ENCODE measurements around the gene FGB.

FGB gene

DNA sequence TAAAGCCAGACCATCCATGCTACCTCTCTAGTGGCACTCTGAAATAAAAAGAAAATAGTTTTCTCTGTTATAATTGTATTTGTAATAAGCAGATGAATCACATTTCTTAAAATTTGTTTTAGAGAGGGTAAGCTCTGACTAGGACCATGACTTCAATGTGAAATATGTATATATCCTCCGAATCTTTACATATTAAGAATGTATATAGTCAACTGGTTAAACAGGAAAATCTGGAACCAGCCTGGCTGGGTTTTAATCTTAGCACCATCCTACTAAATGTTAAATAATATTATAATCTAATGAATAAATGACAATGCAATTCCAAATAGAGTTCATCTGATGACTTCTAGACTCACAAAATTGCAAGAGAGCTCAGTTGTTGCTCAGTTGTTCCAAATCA, 1.5 kb downstream of the FGB start:
- Histone ChIP-seq H3K4me3 (no peak overlapping the region), H4K20me1 (no peaks in the 10 kb centered on the region), H3K36me3 (no peaks in the 10 kb centered on the region), H3K4me2 (no peak overlapping the region), H3K4me1 (no peaks in the 10 kb centered on the region), H3K9me3 (no peaks in the 10 kb centered on the region), H3K9ac (no peak overlapping the region), H3K27ac (no peak overlapping the region), H3K27me3 (no peaks in the 10 kb centered on the region)
- TF ChIP-seq Cebpa-rat (IDR thresholded peaks at IDR 0.05): no peak

DNA sequence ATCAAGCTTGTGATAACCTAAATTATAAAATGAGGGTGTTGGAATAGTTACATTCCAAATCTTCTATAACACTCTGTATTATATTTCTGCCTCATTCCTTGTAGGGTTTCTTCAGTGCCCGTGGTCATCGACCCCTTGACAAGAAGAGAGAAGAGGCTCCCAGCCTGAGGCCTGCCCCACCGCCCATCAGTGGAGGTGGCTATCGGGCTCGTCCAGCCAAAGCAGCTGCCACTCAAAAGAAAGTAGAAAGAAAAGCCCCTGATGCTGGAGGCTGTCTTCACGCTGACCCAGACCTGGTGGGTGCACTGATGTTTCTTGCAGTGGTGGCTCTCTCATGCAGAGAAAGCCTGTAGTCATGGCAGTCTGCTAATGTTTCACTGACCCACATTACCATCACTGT, 2.9 kb downstream of the FGB start:
- Histone ChIP-seq H3K9me3 (no peaks in the 10 kb centered on the region), H3K9ac (no peak overlapping the region), H3K36me3 (no peaks in the 10 kb centered on the region), H3K4me3 (no peak overlapping the region), H3K27ac (no peak overlapping the region), H4K20me1 (no peaks in the 10 kb centered on the region), H3K4me2 (no peak overlapping the region), H3K27me3 (no peaks in the 10 kb centered on the region), H3K4me1 (no peaks in the 10 kb centered on the region)
- TF ChIP-seq Cebpa-rat (IDR thresholded peaks at IDR 0.05): no peak

DNA sequence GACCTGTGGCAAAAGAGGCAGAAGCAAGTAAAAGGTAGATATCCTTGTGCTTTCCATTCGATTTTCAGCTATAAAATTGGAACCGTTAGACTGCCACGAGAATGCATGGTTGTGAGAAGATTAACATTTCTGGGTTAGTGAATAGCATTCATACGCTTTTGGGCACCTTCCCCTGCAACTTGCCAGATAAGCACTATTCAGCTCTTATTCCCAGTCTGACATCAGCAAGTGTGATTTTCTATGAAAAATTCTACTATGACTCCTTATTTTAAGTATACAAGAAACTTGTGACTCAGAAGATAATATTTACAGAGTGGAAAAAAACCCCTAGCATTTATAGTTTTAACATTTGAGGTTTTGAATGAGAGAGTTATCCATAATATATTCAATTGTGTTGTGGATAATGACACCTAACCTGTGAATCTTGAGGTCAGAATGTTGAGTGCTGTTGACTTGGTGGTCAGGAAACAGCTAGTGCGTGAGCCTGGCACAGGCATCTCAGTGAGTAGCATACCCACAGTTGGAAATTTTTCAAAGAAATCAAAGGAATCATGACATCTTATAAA, 3.9 kb downstream of the FGB start:
- no peak overlapping the region for H3K4me2 ChIP-seq
- no peaks in the 10 kb centered on the region for H4K20me1 ChIP-seq
- no peaks in the 10 kb centered on the region for H3K27me3 ChIP-seq
- H3K27ac ChIP-seq: no peak overlapping the region
- no peak overlapping the region for H3K9ac ChIP-seq
- H3K4me1 ChIP-seq: no peaks in the 10 kb centered on the region
- H3K9me3 ChIP-seq: no peaks in the 10 kb centered on the region
- no peak for TF ChIP-seq Cebpa-rat (IDR thresholded peaks at IDR 0.05)
- H3K36me3 ChIP-seq: no peaks in the 10 kb centered on the region
- no peak overlapping the region for H3K4me3 ChIP-seq

DNA sequence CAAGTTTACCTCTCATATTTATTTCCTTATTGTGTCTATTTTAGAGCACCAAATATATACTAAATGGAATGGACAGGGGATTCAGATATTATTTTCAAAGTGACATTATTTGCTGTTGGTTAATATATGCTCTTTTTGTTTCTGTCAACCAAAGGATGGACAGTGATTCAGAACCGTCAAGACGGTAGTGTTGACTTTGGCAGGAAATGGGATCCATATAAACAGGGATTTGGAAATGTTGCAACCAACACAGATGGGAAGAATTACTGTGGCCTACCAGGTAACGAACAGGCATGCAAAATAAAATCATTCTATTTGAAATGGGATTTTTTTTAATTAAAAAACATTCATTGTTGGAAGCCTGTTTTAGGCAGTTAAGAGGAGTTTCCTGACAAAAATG, 6.2 kb downstream of the FGB start:
- Histone ChIP-seq H4K20me1 (no peaks in the 10 kb centered on the region), H3K9ac (no peak overlapping the region), H3K4me1 (no peaks in the 10 kb centered on the region), H3K27ac (no peak overlapping the region), H3K36me3 (no peaks in the 10 kb centered on the region), H3K27me3 (no peaks in the 10 kb centered on the region), H3K4me3 (no peak overlapping the region), H3K9me3 (no peaks in the 10 kb centered on the region), H3K4me2 (no peak overlapping the region)
- no peak for TF ChIP-seq Cebpa-rat (IDR thresholded peaks at IDR 0.05)

DNA sequence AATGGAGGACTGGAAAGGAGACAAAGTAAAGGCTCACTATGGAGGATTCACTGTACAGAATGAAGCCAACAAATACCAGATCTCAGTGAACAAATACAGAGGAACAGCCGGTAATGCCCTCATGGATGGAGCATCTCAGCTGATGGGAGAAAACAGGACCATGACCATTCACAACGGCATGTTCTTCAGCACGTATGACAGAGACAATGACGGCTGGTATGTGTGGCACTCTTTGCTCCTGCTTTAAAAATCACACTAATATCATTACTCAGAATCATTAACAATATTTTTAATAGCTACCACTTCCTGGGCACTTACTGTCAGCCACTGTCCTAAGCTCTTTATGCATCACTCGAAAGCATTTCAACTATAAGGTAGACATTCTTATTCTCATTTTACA, 6.8 kb downstream of the FGB start:
- Histone ChIP-seq H3K27me3 (no peaks in the 10 kb centered on the region), H3K27ac (no peak overlapping the region), H3K4me1 (no peaks in the 10 kb centered on the region), H3K36me3 (no peaks in the 10 kb centered on the region), H3K9ac (no peak overlapping the region), H3K4me2 (no peak overlapping the region), H3K4me3 (no peak overlapping the region), H3K9me3 (no peaks in the 10 kb centered on the region), H4K20me1 (no peaks in the 10 kb centered on the region)
- no peak for TF ChIP-seq Cebpa-rat (IDR thresholded peaks at IDR 0.05)

DNA sequence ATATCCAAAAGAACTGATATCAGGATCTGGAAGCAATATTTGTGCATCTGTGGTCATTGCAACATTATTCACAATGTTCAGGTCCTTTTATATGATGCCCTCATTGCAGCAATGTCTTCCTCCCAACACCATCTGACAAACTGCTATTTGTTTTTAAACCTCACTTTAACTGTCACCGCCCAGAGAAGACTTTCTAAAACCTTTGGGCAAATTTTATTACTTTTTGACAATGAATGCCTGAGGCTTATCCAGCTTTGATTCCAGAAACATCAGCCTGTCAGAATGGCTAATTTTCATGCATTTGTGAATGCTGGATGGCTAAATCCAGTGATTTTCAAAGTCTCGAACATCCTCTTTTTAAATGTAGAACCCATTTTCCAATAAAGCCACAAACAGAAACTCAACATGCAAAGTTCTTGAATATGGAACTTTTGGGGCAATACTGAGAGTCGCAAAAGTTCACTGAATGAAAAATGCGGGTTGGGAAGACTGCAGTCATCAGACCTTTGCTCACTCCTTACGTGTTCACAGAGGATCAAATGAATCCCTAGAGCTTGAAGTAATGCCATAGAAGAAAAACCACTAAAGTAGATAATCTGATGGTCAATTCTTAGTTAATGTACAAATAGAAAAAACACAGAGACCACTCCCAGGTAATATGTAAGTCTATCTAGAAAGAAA, 10.5 kb downstream of the FGB start:
- Histone ChIP-seq H3K9me3 (no peaks in the 10 kb centered on the region), H3K27ac (no peak overlapping the region), H3K9ac (no peak overlapping the region), H3K4me3 (no peak overlapping the region), H3K4me2 (no peak overlapping the region), H3K4me1 (no peaks in the 10 kb centered on the region), H3K36me3 (no peaks in the 10 kb centered on the region), H4K20me1 (no peaks in the 10 kb centered on the region), H3K27me3 (no peaks in the 10 kb centered on the region)
- no peak for TF ChIP-seq Cebpa-rat (IDR thresholded peaks at IDR 0.05)

DNA sequence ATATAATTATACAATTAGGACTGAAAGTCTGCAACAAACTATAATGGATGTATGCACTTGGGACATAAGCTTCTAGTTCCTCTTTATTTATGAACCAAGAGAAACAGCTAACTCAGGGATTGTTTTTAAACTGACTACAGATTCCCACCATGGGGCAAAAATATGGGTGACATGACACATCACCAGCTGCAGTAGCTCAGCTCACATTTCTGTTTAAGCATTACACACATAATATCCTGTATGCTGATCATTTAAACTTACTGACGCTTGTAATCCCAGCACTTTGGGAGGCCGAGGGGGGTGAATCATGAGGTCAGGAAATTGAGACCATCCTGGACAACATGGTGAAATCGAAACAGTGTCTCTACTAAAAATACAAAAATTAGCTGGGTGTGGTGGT, 11.5 kb downstream of the FGB start:
- no peak overlapping the region for H3K4me3 ChIP-seq
- no peak for TF ChIP-seq Cebpa-rat (IDR thresholded peaks at IDR 0.05)
- H3K36me3 ChIP-seq: no peaks in the 10 kb centered on the region

DNA sequence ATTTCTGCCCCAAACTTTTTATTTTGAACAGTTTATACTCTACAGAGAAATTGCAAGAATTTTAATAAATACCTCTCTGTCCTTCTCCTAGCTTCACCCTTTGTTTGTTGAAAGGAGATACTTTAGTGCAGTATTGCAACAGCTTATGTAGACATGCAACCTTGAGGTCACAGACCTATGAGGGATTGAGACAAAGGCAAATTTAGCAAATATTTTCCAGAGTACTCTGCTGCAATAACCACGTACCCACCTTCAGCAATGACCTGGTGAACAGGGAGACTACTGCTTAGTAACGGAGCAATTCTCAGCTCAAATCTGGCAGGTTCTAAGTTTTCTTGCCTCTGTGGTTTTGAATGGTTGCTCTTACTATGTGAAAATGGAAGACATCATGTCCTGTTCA, 14.5 kb downstream of the FGB start:
- H3K9me3 ChIP-seq: no peaks in the 10 kb centered on the region

More for the DNA sequence above, 11.5 kb downstream of the FGB start:
- Histone ChIP-seq H3K4me1 (no peaks in the 10 kb centered on the region), H3K27me3 (no peaks in the 10 kb centered on the region), H3K9ac (no peak overlapping the region), H4K20me1 (no peaks in the 10 kb centered on the region), H3K27ac (no peak overlapping the region), H3K4me2 (no peak overlapping the region), H3K9me3 (no peaks in the 10 kb centered on the region)

DNA sequence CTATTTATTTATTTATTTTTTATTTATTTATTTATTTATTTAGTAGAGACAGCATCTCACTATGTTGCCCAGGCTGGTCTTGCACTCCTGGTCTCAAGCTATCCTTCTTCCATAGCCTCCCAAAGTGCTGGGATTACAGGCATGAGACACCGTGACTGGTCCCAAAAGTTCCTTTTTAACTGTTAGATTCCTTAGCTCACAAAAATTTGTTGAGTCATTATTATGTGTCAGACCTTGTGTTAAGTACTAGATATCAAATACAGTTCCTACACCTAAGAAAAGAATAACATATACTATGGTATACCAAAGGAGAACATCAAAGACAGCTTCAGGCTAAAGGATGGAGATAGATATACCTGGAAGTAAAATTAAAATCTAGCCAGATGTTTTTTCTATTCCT, 16.1 kb downstream of the FGB start:
- no peaks in the 10 kb centered on the region for H3K36me3 ChIP-seq
- no peak overlapping the region for H3K27ac ChIP-seq
- no peaks in the 10 kb centered on the region for H3K27me3 ChIP-seq
- H4K20me1 ChIP-seq: no peaks in the 10 kb centered on the region
- H3K9ac ChIP-seq: no peak overlapping the region
- no peaks in the 10 kb centered on the region for H3K4me1 ChIP-seq
- H3K9me3 ChIP-seq: no peaks in the 10 kb centered on the region
- no peak overlapping the region for H3K4me2 ChIP-seq
- no peak overlapping the region for H3K4me3 ChIP-seq
- no peak for TF ChIP-seq Cebpa-rat (IDR thresholded peaks at IDR 0.05)

More for the DNA sequence above, 14.5 kb downstream of the FGB start:
- no peak overlapping the region for H3K4me3 ChIP-seq
- no peaks in the 10 kb centered on the region for H3K27me3 ChIP-seq
- no peak overlapping the region for H3K4me2 ChIP-seq
- TF ChIP-seq Cebpa-rat (IDR thresholded peaks at IDR 0.05): no peak
- H3K27ac ChIP-seq: no peak overlapping the region
- H3K9ac ChIP-seq: no peak overlapping the region
- H4K20me1 ChIP-seq: no peaks in the 10 kb centered on the region
- no peaks in the 10 kb centered on the region for H3K36me3 ChIP-seq
- no peaks in the 10 kb centered on the region for H3K4me1 ChIP-seq

DNA sequence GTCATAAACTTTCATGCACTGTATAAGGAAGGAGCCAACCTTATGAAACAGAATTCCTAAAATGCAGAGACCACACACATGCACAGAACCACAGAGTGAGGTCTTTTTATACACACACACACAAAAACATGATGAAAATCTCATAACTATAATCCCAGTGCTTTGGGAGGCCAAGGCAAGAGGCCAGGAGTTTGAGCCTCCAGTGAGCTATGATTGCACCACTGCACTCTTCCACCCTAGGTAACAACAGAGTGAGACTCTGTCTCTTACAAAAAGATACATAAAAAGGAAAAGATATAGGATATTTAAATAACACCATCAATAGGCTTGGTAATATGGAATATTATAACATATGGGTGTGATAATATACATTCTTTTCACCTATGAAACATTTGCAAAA, 17.1 kb downstream of the FGB start:
- Histone ChIP-seq H3K27ac (no peak overlapping the region), H3K4me3 (no peak overlapping the region), H3K9me3 (no peaks in the 10 kb centered on the region), H3K4me2 (no peak overlapping the region), H4K20me1 (no peaks in the 10 kb centered on the region), H3K36me3 (no peaks in the 10 kb centered on the region), H3K9ac (no peak overlapping the region), H3K27me3 (no peaks in the 10 kb centered on the region), H3K4me1 (no peaks in the 10 kb centered on the region)
- TF ChIP-seq Cebpa-rat (IDR thresholded peaks at IDR 0.05): no peak

DNA sequence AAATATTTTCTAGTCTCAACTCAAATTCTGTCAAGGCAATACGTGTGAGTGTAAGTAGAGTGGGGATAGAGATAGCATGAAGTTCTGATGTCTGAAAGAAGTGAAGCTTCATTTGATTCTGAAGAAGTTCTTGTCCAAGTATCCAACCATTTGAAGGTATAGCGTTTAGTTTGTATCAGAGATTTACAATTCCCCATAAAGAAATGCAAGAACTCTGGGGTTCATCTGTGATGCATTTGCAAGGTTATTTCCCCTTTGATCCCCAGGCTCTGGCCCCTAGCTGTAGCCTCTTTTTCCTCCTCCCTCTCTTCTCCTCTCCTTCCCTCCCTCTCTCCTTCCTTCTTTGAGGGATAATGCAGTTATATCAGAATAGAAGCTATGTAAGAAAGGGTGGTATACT, 19.9 kb downstream of the FGB start:
- no peak overlapping the region for H3K27ac ChIP-seq

More for the DNA sequence above, 19.9 kb downstream of the FGB start:
- no peak overlapping the region for H3K9ac ChIP-seq
- H3K36me3 ChIP-seq: no peaks in the 10 kb centered on the region
- no peaks in the 10 kb centered on the region for H4K20me1 ChIP-seq
- no peak overlapping the region for H3K4me3 ChIP-seq
- no peaks in the 10 kb centered on the region for H3K27me3 ChIP-seq
- H3K4me2 ChIP-seq: no peak overlapping the region
- no peaks in the 10 kb centered on the region for H3K9me3 ChIP-seq
- no peaks in the 10 kb centered on the region for H3K4me1 ChIP-seq
- TF ChIP-seq Cebpa-rat (IDR thresholded peaks at IDR 0.05): no peak

Data from BLaER1 (cell line).